Activated CD4-positive, alpha-beta T cell treated with anti-CD3 and anti-CD28 coated beads for 36 hours (primary cell): ENCODE measurements around the gene SCAP. TPM values are rescaled to one million over a fixed set of nuclear protein-coding genes. Genes with fewer than 3 reads are reported as not detected.
"Not testable (repeated sequence)": the region's sequence is repeated elsewhere in the genome, so short reads cannot be mapped to it uniquely, and the experiment has no call there.

Experiments
- ATAC-seq: fragments of 200-7000 bp; cut with Tn5 transposase; one replicate; pipeline ENCODE4 v1.10.0; 2021; ENCODE audit warnings: mild to moderate bottlenecking, moderate library complexity
- CTCF ChIA-PET: fragments of 350-600 bp; sonication (Branson Sonifier 250); formaldehyde crosslinking; loops from one replicate; lab custom pipeline; 2021; ENCODE audit warnings: antibody characterized with exemption; lab: Charles Lee
- POLR2A ChIA-PET: fragments of 350-600 bp; sonication (Branson Sonifier 250); formaldehyde crosslinking; loops from one replicate; lab custom pipeline; 2021; ENCODE audit warnings: antibody characterized with exemption, inconsistent platforms; lab: Charles Lee
- DNase-seq: peaks from one replicate; pipeline ENCODE4 v3.0.0-alpha.2; 2020
- H3K27ac Mint-ChIP-seq: one replicate; pipeline ENCODE4 v1.8.0; 2021; ENCODE audit warnings: mixed read lengths
- H3K27me3 Mint-ChIP-seq: one replicate; pipeline ENCODE4 v1.8.0; 2021; ENCODE audit warnings: mixed read lengths
- H3K36me3 Mint-ChIP-seq: one replicate; pipeline ENCODE4 v1.8.0; 2021; ENCODE audit warnings: low read depth, mixed read lengths
- H3K4me1 Mint-ChIP-seq: one replicate; pipeline ENCODE4 v1.8.0; 2021; ENCODE audit warnings: mixed read lengths
- H3K4me3 Mint-ChIP-seq: one replicate; pipeline ENCODE4 v1.8.0; 2021; ENCODE audit warnings: mild to moderate bottlenecking, moderate library complexity, mixed read lengths
- H3K9me3 Mint-ChIP-seq: one replicate; pipeline ENCODE4 v1.8.0; 2021; ENCODE audit warnings: low read depth, mixed read lengths
- intact Hi-C, 2 experiments: fragments of 100-400 bp; cut with DNase I in 1 of 2; cut with micrococcal nuclease in 1 of 2; formaldehyde crosslinking; loops; one replicate each; pipeline versions ENCODE4 v1.14.2 to v1.15.1; 2022 to 2024; cut with DNase I, micrococcal nuclease
- total RNA-seq, 2 experiments: library from RNA; stranded (reverse); gene quantifications; one replicate each; pipeline ENCODE4 v1.2.3, GENCODE V29; 2021

The SCAP gene
- total RNA-seq, 2 experiments from 2014 or later = 44.5 to 51.2 TPM

GRCh38 chr3:47379411-47379899 lies 96.3 kb downstream of the SCAP start:
- peaks cover 11% of the 10 kb centered on the region for H3K36me3 Mint-ChIP-seq
- peak overlapping the region; percentile 86 for H3K4me3 Mint-ChIP-seq
- DNase-seq (no peak), ATAC-seq (no peak)
- peak overlapping the region; percentile 99 for H3K27ac Mint-ChIP-seq
- no peaks in the 10 kb centered on the region for H3K9me3 Mint-ChIP-seq
- intact Hi-C loops = loop anchor here in 1 of 2 experiments (5.0 to 10.0 kb wide), 3 partner anchors 47 to 515 kb away; partner anchors contain the start of gene MYL3
- ChIA-PET POLR2A (interaction anchor here (0.6 to 1.4 kb wide), 2 partner anchors 96 to 190 kb away, joined by 6 read pairs; partner anchors contain the start of gene KLHL18), CTCF (no interaction called here)
- no peaks in the 10 kb centered on the region for H3K27me3 Mint-ChIP-seq
- peaks cover 33% of the 10 kb centered on the region for H3K4me1 Mint-ChIP-seq

- H3K4me1 Mint-ChIP-seq = peaks cover 32% of the 10 kb centered on the region
- H3K36me3 Mint-ChIP-seq = peaks cover 9% of the 10 kb centered on the region
- ATAC-seq (no peak), DNase-seq (no peak)
- no peak overlapping the region for H3K27ac Mint-ChIP-seq
- no peaks in the 10 kb centered on the region for H3K9me3 Mint-ChIP-seq
- CTCF ChIA-PET = interaction anchor here (0.7 to 2.0 kb wide), 2 partner anchors 9 to 15 kb away, joined by 3 to 5 read pairs; no protein-coding TSS in a partner anchor
- H3K4me3 Mint-ChIP-seq = no peak overlapping the region
- intact Hi-C loops = loop anchor here in 1 of 2 experiments (5.0 to 10.0 kb wide), 3 partner anchors 47 to 514 kb away; partner anchors contain the start of gene MYL3
- POLR2A ChIA-PET = no interaction called here
- H3K27me3 Mint-ChIP-seq = no peaks in the 10 kb centered on the region
Measured at GRCh38 chr3:47378869-47379268, 96.9 kb downstream of the SCAP start.

- ATAC-seq (no peak), DNase-seq (no peak)
- H3K4me1 Mint-ChIP-seq = peaks cover 21% of the 10 kb centered on the region
- no peaks in the 10 kb centered on the region for H3K27me3 Mint-ChIP-seq
- peaks cover 4% of the 10 kb centered on the region for H3K36me3 Mint-ChIP-seq
- ChIA-PET POLR2A (no interaction called here), CTCF (interaction anchor here (0.6 to 2.0 kb wide), 2 partner anchors 7 to 14 kb away, joined by 3 to 5 read pairs; no protein-coding TSS in a partner anchor)
- no peaks in the 10 kb centered on the region for H3K9me3 Mint-ChIP-seq
- no peak overlapping the region for H3K27ac Mint-ChIP-seq
- intact Hi-C loops = loop anchor here in 1 of 2 experiments (5.0 to 10.0 kb wide), 3 partner anchors 45 to 512 kb away; partner anchors contain the start of gene MYL3
- no peak overlapping the region for H3K4me3 Mint-ChIP-seq
Measured at GRCh38 chr3:47377186-47377585, 98.6 kb downstream of the SCAP start.

DNA sequence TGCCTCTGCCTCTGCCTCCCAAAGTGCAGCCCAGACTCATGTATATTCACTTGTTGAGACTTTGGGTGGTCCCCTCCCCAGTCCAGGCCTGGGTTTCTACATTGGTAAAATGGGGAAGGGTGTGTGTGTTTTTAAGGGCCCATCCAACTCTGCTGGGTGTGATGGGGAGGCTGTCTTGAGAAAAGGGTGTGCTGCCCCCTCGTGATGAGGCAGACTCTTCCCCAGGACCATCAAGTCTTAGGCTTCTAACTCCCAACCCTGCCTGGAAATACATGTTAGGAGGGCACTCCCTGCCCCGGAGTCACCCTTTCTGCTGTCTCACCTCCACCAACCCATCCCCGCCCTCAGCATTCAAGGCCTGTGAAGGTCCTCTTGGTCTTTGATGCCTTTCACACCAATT lies 99.3 kb downstream of the SCAP start:
- Mint-ChIP-seq H3K9me3 (no peaks in the 10 kb centered on the region), H3K27me3 (no peaks in the 10 kb centered on the region), H3K36me3 (peaks cover 2% of the 10 kb centered on the region), H3K27ac (no peak overlapping the region), H3K4me1 (peaks cover 15% of the 10 kb centered on the region), H3K4me3 (no peak overlapping the region)
- POLR2A ChIA-PET = no interaction called here
- intact Hi-C loops = loop anchor here in 1 of 2 experiments (5.0 to 10.0 kb wide), 3 partner anchors 44 to 512 kb away; partner anchors contain the start of gene MYL3
- CTCF ChIA-PET = no interaction called here
- DNase-seq (no peak), ATAC-seq (no peak)

DNA sequence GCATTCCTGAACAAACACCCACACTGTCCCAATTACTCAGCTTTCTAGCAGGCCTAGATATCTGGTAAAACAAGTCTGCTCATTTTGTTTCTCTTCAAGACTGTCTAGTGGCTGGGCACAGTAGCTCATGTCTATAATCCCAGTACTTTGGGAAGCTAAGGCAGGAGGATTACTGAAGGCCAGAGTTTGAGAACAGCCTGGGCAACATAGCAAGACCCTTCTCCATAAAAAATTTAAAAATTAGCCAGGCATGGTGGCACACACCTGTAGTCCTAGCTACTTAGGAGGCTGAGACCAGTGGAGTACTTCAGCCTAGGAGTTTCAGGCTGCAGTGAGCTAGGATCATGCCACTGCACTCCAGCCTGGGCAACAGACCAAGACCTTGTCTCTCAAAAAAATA lies 101.2 kb downstream of the SCAP start:
- H3K27ac Mint-ChIP-seq = no peak overlapping the region
- no peak overlapping the region for H3K4me3 Mint-ChIP-seq
- intact Hi-C loops = loop anchor here (5.0 to 10.0 kb wide), 4 partner anchors 360 to 527 kb away; partner anchors contain the start of gene MYL3 (in 1 of the 2)
- no peaks in the 10 kb centered on the region for H3K36me3 Mint-ChIP-seq
- ATAC-seq (no peak), DNase-seq (no peak)
- H3K27me3 Mint-ChIP-seq = no peaks in the 10 kb centered on the region
- ChIA-PET CTCF (interaction anchor here (0.5 to 0.6 kb wide), 2 partner anchors 41 to 1775 kb away, joined by 3 read pairs; no protein-coding TSS in a partner anchor), POLR2A (no interaction called here)
- H3K9me3 Mint-ChIP-seq = no peaks in the 10 kb centered on the region
- H3K4me1 Mint-ChIP-seq = peaks cover 9% of the 10 kb centered on the region

DNA sequence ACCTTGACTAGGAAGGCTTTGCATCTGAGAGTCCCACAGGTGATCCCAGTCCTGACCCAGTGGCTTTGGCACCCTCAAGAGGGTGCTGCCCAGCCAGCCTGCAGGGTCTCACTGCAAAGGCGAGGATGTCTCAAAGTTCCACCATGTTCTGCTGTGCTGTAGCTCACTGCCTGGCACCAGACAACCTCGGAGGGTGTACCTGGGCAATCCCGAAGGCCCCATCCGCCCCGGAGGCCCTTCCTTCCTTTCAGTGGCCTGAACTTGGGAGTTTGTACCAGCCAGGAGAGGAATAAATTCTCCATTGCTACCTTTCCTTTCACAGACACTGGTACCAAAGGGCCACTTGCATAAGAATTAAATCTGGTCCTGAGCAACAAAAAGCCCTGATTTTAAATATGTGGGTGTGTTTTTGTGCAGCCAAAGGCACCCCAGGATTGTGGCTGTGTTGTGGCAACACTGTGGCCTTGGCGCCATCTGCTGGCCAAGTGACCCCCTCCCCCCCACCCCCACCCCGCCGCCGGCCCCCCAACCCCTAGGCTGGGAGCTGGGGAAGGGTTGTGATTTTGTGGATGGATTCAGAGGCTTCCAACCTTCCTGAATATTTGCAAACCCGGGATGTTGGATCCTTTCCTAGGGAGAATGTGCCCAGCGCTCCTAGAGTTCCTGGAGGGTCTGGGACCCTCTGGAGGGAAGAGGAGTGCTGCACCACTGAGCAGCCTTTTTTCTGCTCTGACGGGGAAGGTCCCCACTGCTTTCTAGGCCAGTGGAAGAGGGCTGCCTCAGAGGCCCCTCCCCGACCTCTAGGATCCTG lies 104.6 kb downstream of the SCAP start:
- Mint-ChIP-seq H3K27me3 (peaks cover 2% of the 10 kb centered on the region), H3K4me3 (no peak overlapping the region), H3K36me3 (no peaks in the 10 kb centered on the region), H3K4me1 (no peaks in the 10 kb centered on the region), H3K9me3 (no peaks in the 10 kb centered on the region), H3K27ac (no peak overlapping the region)
- ATAC-seq = peak; percentile 55
- peak; percentile 69 for DNase-seq
- POLR2A ChIA-PET = no interaction called here
- intact Hi-C loops = loop anchor here (5.0 to 10.0 kb wide), 4 partner anchors 356 to 524 kb away; partner anchors contain the start of gene MYL3 (in 1 of the 2)
- CTCF ChIA-PET = no interaction called here

- H3K27ac Mint-ChIP-seq, DNase-seq, H3K36me3 Mint-ChIP-seq, H3K4me3 Mint-ChIP-seq, H3K9me3 Mint-ChIP-seq, H3K27me3 Mint-ChIP-seq, ATAC-seq, H3K4me1 Mint-ChIP-seq: not testable (repeated sequence)
- intact Hi-C loops = loop anchor here (5.0 to 10.0 kb wide), 4 partner anchors 355 to 523 kb away; partner anchors contain the start of gene MYL3 (in 1 of the 2)
- ChIA-PET POLR2A (interaction anchor here (0.6 kb wide), 1 partner anchor 145 kb away, joined by 4 read pairs; no protein-coding TSS in a partner anchor), CTCF (interaction anchor here (0.6 to 0.8 kb wide), 4 partner anchors 7 to 43 kb away, joined by 3 to 4 read pairs (median 3); no protein-coding TSS in a partner anchor)
Measured at GRCh38 chr3:47370020-47370419, 105.7 kb downstream of the SCAP start.

DNA sequence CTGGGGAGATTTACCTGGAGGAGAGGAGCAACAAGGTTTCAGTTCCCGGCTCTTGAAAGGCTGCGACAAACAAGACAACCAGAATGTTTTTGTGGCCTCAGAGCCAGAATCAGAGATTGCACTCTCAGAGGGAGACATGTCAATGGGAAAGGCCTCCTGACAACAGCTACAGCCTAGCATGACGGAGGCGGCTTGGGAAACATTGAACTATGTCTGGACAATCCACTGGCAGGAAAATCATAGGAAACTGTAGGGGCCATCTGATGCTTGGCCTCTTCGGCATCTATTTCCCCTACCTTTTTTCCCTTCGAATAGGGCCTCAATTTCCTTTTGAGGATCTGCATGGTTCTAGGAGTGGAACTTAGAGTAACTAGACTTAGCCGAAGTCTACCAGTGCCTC lies 108.1 kb downstream of the SCAP start:
- ChIA-PET POLR2A (no interaction called here), CTCF (no interaction called here)
- no peak for ATAC-seq
- no peaks in the 10 kb centered on the region for H3K9me3 Mint-ChIP-seq
- intact Hi-C loops = no loop called here
- no peaks in the 10 kb centered on the region for H3K36me3 Mint-ChIP-seq
- no peak for DNase-seq
- peaks cover 2% of the 10 kb centered on the region for H3K27me3 Mint-ChIP-seq
- H3K27ac Mint-ChIP-seq = no peak overlapping the region
- H3K4me3 Mint-ChIP-seq = no peak overlapping the region
- H3K4me1 Mint-ChIP-seq = peaks cover 3% of the 10 kb centered on the region

DNA sequence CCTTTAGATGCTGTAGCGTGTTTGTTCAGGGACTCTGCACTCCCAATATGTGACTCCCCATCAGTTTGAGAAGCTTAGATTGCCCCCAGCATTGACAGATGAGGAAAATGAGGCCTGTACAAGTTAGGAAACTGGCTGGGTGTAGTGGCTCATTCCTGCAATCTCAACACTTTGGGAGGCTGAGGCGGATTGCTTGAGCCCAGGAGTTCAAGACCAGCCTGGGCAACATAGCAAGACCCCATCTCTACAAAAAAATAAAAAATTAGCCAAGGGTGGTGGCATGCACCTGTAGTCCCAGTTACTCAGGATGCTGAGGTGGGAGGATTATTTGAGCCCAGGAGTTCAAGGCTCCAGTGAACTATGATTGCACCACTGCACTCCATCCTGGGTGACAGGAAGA lies 108.9 kb downstream of the SCAP start:
- ChIA-PET CTCF (no interaction called here), POLR2A (no interaction called here)
- Mint-ChIP-seq H3K27me3 (peaks cover 2% of the 10 kb centered on the region), H3K36me3 (peaks cover 3% of the 10 kb centered on the region), H3K4me3 (no peak overlapping the region), H3K9me3 (no peaks in the 10 kb centered on the region), H3K27ac (no peak overlapping the region), H3K4me1 (peaks cover 9% of the 10 kb centered on the region)
- DNase-seq = no peak
- no peak for ATAC-seq
- intact Hi-C loops = no loop called here

DNA sequence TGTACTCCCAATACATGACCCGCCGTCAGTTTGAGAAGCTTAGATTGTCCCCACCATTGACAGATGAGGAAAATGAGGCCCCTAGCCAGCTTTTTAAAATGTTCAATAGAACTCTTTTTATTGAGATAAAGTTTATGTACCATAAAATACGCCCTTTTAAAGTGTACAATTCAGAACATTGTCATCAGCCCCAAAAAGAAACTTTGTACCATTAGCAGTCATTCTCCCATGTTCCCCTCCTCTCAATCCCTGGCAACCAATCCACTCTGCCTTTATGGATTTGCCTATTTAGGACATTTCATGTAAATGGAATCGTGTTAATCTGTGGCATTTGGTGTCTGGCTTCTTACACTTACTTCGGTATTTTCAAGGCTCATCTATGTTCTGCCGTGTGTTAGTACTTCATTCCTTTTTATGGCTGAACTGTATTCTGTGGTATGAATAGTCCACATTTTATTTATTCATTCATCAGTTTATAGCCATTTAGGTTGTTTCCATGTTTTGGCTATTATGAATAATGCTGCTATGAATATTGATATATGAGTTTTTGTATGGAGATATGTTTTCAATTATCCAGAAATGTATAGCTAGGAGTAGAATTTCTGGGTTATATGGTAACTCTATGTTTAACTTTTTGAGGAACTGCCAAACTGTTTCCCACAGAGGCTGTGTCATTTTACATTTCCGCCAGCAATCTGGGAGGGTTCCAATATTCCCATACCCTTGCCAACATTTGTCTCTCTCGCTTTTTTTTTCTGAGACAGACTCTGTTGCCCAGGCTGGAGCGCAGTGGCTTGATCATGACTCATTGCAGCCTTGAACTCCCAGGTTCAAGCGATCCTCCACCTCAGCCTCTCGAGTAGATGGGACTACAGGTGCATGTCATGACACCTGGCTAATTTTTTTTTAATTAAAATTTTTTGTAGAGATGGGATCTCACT lies 110.3 kb downstream of the SCAP start:
- peaks cover 4% of the 10 kb centered on the region for H3K36me3 Mint-ChIP-seq
- H3K4me1 Mint-ChIP-seq = peaks cover 10% of the 10 kb centered on the region
- peaks cover under 1% of the 10 kb centered on the region for H3K9me3 Mint-ChIP-seq
- POLR2A ChIA-PET = no interaction called here
- CTCF ChIA-PET = interaction anchor here (1.1 kb wide), 1 partner anchor 10 kb away, joined by 3 read pairs; no protein-coding TSS in a partner anchor
- no peak overlapping the region for H3K4me3 Mint-ChIP-seq
- H3K27me3 Mint-ChIP-seq = peaks cover 2% of the 10 kb centered on the region
- no peak overlapping the region for H3K27ac Mint-ChIP-seq
- ATAC-seq = no peak
- intact Hi-C loops = no loop called here
- no peak for DNase-seq
